HG03342 (cell line): ENCODE measurements around the gene RRP1.

Experiments
- ATAC-seq: cut with Tn5 transposase; IDR thresholded peaks from one replicate; pipeline ENCODE4 v1.9.1; 2021; ENCODE audit warnings: mild to moderate bottlenecking, moderate library complexity; ENCODE audit not compliant: unreplicated experiment

Gene RRP1

GRCh38 chr21:43800124-43800523 is 10.7 kb downstream of the RRP1 start:
- ATAC-seq, result no peak

- ATAC-seq, result no peak
Observed at GRCh38 chr21:43800566-43800965, 11.2 kb downstream of the RRP1 start.

- no peak for ATAC-seq
Observed at GRCh38 chr21:43801006-43801783, 11.8 kb downstream of the RRP1 start.

GRCh38 chr21:43802713-43803313 is 13.4 kb downstream of the RRP1 start:
- ATAC-seq, result no peak

- no peak for ATAC-seq
Observed at GRCh38 chr21:43803558-43804300, 14.4 kb downstream of the RRP1 start.

- ATAC-seq, result peak; percentile 83
Observed at GRCh38 chr21:43805275-43805800, 16.0 kb downstream of the RRP1 start.

- no peak for ATAC-seq
Observed at GRCh38 chr21:43806017-43806710, 16.8 kb downstream of the RRP1 start.

- ATAC-seq, result no peak
Observed at GRCh38 chr21:43808367-43808766, 19.0 kb downstream of the RRP1 start.

- ATAC-seq, result no peak
Observed at GRCh38 chr21:43808832-43809251, 19.5 kb downstream of the RRP1 start.

GRCh38 chr21:43809346-43809799 is 20.0 kb downstream of the RRP1 start:
- no peak for ATAC-seq

GRCh38 chr21:43809853-43810504 is 20.6 kb downstream of the RRP1 start:
- ATAC-seq, result no peak

GRCh38 chr21:43810505-43811261 is 21.3 kb downstream of the RRP1 start:
- peak; percentile 50 for ATAC-seq

GRCh38 chr21:43811262-43812105 is 22.1 kb downstream of the RRP1 start:
- ATAC-seq, result no peak

- ATAC-seq, result no peak
Observed at GRCh38 chr21:43812139-43812821, 22.9 kb downstream of the RRP1 start.

GRCh38 chr21:43812957-43813655 is 23.7 kb downstream of the RRP1 start:
- ATAC-seq, result no peak

GRCh38 chr21:43813656-43813980 is 24.2 kb downstream of the RRP1 start:
- ATAC-seq, result no peak

- no peak for ATAC-seq
Observed at GRCh38 chr21:43814215-43815106, 25.1 kb downstream of the RRP1 start.
